Adipocyte (in vitro differentiated cells): Measurements from ENCODE around the gene ACTMAP.
"Not testable (repeated sequence)": the region's sequence is repeated elsewhere in the genome, so short reads cannot be mapped to it uniquely, and the experiment has no call there.

Source experiments
- DNase-seq: peaks from one replicate; pipeline ENCODE4 v3.0.0-alpha.2; 2015; ENCODE audit warnings: low read depth
- H3K27me3 ChIP-seq: replicated peaks from 2 replicates; pipeline ENCODE4 v1.7.0; 2013; ENCODE audit warnings: mild to moderate bottlenecking, low read length, moderate library complexity; ENCODE audit not compliant: control insufficient read depth, insufficient read depth
- H3K36me3 ChIP-seq: 2 replicates; pipeline ENCODE4 v1.7.0; 2013; ENCODE audit warnings: low read length, mild to moderate bottlenecking, moderate library complexity; ENCODE audit not compliant: control insufficient read depth, insufficient read depth, severe bottlenecking
- H3K4me1 ChIP-seq: 2 replicates; pipeline ENCODE4 v1.7.0; 2013; ENCODE audit warnings: mild to moderate bottlenecking, low read length, moderate library complexity; ENCODE audit not compliant: control insufficient read depth, insufficient read depth
- H3K4me3 ChIP-seq: 2 replicates; pipeline ENCODE4 v1.7.0; 2013; ENCODE audit warnings: mild to moderate bottlenecking, low read length, moderate library complexity
- H3K9ac ChIP-seq: 2 replicates; pipeline ENCODE4 v1.7.0; 2013; ENCODE audit warnings: mild to moderate bottlenecking, low read length, moderate library complexity
- H3K9me3 ChIP-seq: 2 replicates; pipeline ENCODE4 v1.7.0; 2013; ENCODE audit warnings: mild to moderate bottlenecking, low read length, moderate library complexity; ENCODE audit not compliant: control insufficient read depth

Gene ACTMAP

DNA sequence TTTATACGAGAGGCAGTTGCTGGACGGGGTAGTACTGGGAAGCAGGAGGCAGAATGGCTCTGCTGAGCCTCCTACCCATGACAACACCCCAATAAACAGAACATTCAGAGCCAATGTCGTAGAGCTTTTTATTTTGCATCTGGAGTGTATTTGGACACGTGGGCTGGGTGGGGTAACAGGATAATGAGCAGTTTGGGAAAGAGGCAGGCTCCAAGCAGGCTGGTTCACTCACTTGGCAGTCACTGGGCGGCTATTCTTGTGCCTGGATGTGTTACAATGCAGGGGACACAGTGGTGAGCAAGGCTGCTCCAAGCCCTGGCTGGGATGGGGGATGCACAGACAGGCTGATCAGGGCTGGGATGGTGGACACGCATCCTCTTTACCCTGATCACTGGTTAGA is 9.5 kb downstream of the ACTMAP start:
- Histone ChIP-seq H3K9me3 (no peaks in the 10 kb centered on the region), H3K9ac (peak overlapping the region; percentile 77), H3K4me1 (peaks cover 37% of the 10 kb centered on the region), H3K4me3 (peak overlapping the region; percentile 57), H3K27me3 (no peaks in the 10 kb centered on the region), H3K36me3 (peaks cover 42% of the 10 kb centered on the region)
- DNase-seq = peak; percentile 64

GRCh38 chr19:40739871-40740703 is 10.2 kb downstream of the ACTMAP start:
- peak overlapping the region; percentile 57 for H3K4me3 ChIP-seq
- H3K36me3 ChIP-seq = peaks cover 48% of the 10 kb centered on the region
- H3K4me1 ChIP-seq = peaks cover 31% of the 10 kb centered on the region
- H3K9ac ChIP-seq = peak overlapping the region; percentile 77
- no peak for DNase-seq
- no peaks in the 10 kb centered on the region for H3K27me3 ChIP-seq
- no peaks in the 10 kb centered on the region for H3K9me3 ChIP-seq

DNA sequence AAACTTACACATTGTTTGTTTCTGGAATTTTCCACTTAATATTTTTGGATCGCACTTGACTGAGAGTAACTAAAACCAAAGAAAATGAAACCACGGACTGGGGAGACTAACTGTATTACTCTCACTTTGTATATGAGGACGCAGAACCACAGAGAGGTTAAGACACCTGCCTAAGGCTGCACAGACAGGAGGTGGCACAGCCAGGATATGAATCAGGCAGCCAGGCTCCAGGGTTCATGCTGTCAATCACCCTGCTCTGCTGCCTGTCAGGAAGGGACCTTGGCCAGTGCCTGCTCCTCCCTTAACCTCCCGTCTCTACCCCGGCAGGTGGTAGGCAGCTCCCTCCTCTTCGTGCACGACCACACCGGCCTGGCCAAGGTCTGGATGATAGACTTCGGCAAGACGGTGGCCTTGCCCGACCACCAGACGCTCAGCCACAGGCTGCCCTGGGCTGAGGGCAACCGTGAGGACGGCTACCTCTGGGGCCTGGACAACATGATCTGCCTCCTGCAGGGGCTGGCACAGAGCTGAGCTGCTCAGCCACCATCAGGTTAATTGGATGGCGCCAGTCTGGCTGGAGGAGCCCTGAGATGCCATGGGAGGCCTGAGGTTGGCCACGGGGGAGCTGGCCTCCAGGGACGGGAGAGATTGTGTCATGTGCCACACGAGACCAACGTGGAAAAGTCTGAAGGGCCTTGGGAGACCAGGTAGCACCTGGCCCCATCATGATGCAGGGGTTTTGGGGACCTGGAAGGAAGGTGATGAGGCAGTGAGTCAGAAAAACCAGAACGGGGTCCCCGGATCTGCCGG is 11.0 kb downstream of the ACTMAP start:
- no peak for DNase-seq
- H3K36me3 ChIP-seq = peaks cover 57% of the 10 kb centered on the region

DNA sequence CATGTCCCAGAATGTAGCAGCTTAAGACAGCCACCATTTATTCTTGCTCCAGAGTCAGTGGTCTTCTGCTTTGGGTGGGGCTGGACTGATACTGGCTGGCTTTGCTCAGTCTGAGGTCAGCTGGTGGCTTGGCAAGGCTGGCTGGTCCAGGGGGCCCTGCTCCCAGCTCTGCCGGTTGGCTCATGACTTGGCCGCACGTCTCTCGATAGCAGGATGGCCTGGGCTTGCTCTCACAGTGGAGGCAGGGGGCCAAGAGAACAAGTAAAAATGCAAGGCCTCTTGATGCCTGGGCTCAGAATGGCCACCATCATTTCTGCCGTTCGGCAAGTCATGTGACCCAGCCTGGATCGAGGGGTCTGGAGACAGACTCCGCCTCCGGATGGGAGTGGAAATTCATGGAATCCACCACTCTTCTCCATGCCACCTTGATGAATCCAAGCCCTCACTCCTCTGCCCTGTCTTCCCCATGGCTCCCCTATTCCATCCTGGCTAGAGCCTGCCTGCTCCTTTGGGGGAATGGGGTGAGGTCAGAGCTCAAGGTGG is 13.1 kb downstream of the ACTMAP start:
- Histone ChIP-seq H3K36me3 (peaks cover 77% of the 10 kb centered on the region), H3K9me3 (no peaks in the 10 kb centered on the region), H3K9ac (no peak overlapping the region), H3K4me3 (no peak overlapping the region), H3K27me3 (no peaks in the 10 kb centered on the region), H3K4me1 (peaks cover 24% of the 10 kb centered on the region)
- DNase-seq = no peak

More for the DNA sequence above, 11.0 kb downstream of the ACTMAP start:
- Histone ChIP-seq H3K4me1 (peaks cover 24% of the 10 kb centered on the region), H3K27me3 (no peaks in the 10 kb centered on the region), H3K9ac (peak overlapping the region; percentile 77), H3K9me3 (no peaks in the 10 kb centered on the region), H3K4me3 (no peak overlapping the region)

DNA sequence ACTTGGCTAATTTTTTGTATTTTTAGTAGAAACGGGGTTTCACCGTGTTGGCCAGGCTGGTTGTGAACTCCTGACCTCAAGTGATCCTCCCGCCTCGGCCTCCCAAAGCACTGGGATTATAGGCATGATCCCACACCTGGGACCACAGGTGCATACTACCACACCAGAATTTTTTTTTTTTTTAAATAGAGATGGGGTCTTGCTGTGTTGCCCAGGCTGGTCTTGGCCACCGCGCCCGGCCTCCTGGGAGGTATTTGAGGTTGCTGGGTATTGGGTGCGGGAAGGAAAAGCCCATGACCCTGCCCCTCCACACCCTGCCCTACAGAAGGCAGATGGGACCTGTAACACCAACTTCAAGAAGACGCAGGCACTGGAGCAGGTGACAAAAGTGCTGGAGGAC is 13.6 kb downstream of the ACTMAP start:
- Histone ChIP-seq H3K4me1 (peaks cover 24% of the 10 kb centered on the region), H3K4me3 (no peak overlapping the region), H3K27me3 (no peaks in the 10 kb centered on the region), H3K36me3 (peaks cover 83% of the 10 kb centered on the region), H3K9me3 (no peaks in the 10 kb centered on the region), H3K9ac (no peak overlapping the region)
- DNase-seq = no peak

DNA sequence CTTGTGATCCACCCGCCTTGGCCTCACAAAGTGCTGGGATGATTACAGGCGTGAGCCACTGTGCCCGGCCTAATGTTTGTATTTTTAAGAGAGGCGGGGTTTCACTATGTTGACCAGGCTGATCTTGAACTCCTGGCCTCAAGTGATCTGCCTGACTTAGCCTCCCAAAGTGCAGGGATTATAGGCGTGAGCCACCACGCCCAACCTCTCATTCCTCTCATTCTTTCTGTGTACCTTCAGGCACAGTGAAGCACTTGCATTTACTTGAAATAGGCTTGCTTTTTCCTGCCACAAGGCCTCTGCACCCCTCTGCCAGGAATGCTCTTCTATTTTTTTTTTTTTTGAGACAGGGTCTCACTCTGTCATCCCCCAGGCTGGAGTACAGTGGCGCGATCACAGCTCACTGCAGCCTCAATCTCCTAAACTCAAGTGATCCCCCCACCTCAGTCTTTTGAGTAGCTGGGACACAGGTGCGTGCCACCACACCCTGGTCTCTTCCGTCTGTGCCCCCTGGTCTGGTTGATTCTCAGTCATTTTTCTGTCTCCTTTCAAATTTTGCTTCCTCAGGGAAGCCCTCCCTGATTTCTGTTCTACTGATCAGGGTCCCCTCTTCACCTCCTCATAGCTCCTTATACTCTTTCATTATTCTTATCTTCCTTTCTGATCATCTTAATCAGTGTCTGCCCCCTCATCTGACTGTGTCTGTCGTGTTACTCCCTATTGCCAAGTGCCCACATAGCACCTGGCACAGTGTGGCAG is 15.1 kb downstream of the ACTMAP start:
- DNase-seq = no peak
- Histone ChIP-seq H3K27me3 (no peaks in the 10 kb centered on the region), H3K9me3 (no peaks in the 10 kb centered on the region), H3K4me3 (no peak overlapping the region), H3K9ac (no peak overlapping the region), H3K36me3 (peaks cover 96% of the 10 kb centered on the region), H3K4me1 (peaks cover 13% of the 10 kb centered on the region)

DNA sequence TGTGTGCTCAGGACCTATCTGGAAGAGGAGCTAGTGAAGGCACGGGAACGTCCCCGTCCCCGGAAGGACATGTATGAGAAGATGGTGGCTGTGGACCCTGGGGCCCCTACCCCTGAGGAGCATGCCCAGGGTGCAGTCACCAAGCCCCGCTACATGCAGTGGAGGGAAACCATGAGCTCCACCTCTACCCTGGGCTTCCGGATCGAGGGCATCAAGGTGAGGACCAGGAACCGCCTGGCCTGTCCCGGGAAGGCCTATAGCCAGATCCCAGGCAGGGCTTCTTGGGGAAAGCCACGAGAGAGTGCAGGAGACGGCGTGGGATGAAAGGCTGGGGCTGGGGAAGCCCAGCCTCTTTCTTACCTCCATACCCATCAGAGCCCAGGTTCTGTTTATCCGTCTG is 17.1 kb downstream of the ACTMAP start:
- DNase-seq = no peak
- H3K9me3 ChIP-seq = no peaks in the 10 kb centered on the region
- no peak overlapping the region for H3K4me3 ChIP-seq
- H3K27me3 ChIP-seq = no peaks in the 10 kb centered on the region
- H3K9ac ChIP-seq = no peak overlapping the region
- H3K4me1 ChIP-seq = no peaks in the 10 kb centered on the region
- peaks cover 94% of the 10 kb centered on the region for H3K36me3 ChIP-seq

DNA sequence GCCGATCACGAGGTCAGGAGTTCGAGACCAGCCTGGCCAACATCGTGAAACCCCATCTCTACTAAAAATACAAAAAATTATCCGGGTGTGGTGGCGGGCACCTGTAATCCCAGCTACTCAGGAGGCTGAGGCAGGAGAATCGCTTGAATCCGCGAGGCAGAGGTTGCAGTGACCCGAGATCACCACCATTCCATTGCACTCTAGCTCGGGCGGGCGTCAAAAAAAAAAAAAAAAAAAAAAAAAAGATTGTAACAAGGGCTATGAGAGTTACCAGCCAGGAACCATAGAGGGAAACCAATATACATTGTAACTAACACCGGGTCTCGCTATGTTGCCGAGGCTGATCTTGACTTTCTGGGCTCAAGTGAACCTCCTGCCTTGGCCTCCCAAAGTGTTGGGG is 18.0 kb downstream of the ACTMAP start:
- not testable (repeated sequence) for H3K4me3 ChIP-seq

DNA sequence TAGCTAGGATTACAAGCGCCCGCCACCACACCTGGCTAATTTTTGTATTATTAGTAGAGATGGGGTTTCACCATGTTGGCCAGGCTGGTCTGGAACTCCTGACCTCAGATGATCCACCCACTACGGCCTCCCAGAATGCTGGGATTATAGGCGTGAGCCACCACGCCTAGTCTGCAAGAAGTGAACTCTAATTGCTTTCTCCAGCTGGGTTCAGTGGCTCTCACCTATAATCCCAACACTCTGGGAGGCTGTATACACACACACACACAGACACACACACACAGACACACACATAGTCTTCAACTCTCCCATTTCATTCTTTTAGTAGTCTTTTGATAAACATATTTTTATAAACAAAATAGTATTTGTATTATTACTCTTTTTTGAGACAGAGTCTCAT is 20.2 kb downstream of the ACTMAP start:
- not testable (repeated sequence) for H3K9me3 ChIP-seq, H3K27me3 ChIP-seq, H3K4me3 ChIP-seq, DNase-seq, H3K4me1 ChIP-seq, H3K9ac ChIP-seq
- H3K36me3 ChIP-seq = peaks cover 93% of the 10 kb centered on the region

More for the DNA sequence above, 18.0 kb downstream of the ACTMAP start:
- not testable (repeated sequence) for DNase-seq, H3K9me3 ChIP-seq, H3K9ac ChIP-seq, H3K27me3 ChIP-seq, H3K4me1 ChIP-seq
- H3K36me3 ChIP-seq = peaks cover 97% of the 10 kb centered on the region

GRCh38 chr19:40726279-40726678 is 24.0 kb downstream of the ACTMAP start:
- Histone ChIP-seq H3K4me3 (no peak overlapping the region), H3K9ac (no peak overlapping the region), H3K4me1 (peaks cover 35% of the 10 kb centered on the region), H3K36me3 (peaks cover 79% of the 10 kb centered on the region), H3K27me3 (no peaks in the 10 kb centered on the region), H3K9me3 (no peaks in the 10 kb centered on the region)
- DNase-seq = no peak

DNA sequence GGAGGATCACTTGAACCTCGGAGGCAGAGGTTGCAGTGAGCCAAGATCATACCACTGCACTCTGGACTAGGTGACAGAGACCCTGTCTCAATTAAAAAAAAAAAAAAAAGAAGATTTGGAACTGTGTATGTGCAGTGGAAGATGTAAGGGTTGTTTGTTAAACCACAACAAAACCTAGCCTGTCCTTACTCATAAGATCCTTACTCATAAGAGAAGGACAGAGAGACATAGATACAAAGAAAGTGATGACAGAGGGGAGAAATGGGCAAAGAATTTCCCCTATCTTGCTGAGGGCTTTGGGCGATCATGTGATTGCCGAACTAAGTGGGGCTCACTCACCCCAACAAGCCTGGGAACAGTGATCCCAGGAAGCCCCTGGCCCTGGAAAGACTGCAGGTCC is 25.4 kb downstream of the ACTMAP start:
- Histone ChIP-seq H3K4me3 (no peak overlapping the region), H3K27me3 (no peaks in the 10 kb centered on the region), H3K9ac (peak overlapping the region; percentile 45), H3K36me3 (peaks cover 65% of the 10 kb centered on the region), H3K9me3 (no peaks in the 10 kb centered on the region), H3K4me1 (peaks cover 41% of the 10 kb centered on the region)
- DNase-seq = no peak
